ENCODE results near the gene KCTD5.

Gene KCTD5

GRCh38 chr16:2734844-2735515 is 52.7 kb downstream of the KCTD5 start:
- ATAC-seq: no peak

- ATAC-seq: no peak
These were observed 54.3 kb downstream of the KCTD5 start for GRCh38 chr16:2736476-2737237.

- no peak for ATAC-seq
These were observed 54.9 kb downstream of the KCTD5 start for GRCh38 chr16:2737238-2737605.

- ATAC-seq: no peak
These were observed 55.6 kb downstream of the KCTD5 start for GRCh38 chr16:2737895-2738418.

- ATAC-seq: no peak
These were observed 56.3 kb downstream of the KCTD5 start for GRCh38 chr16:2738615-2739014.

GRCh38 chr16:2739625-2740430 is 57.5 kb downstream of the KCTD5 start:
- ATAC-seq: no peak

GRCh38 chr16:2740476-2740875 is 58.2 kb downstream of the KCTD5 start:
- no peak for ATAC-seq

- ATAC-seq: no peak
These were observed 58.8 kb downstream of the KCTD5 start for GRCh38 chr16:2741168-2741567.

- ATAC-seq: no peak
These were observed 60.1 kb downstream of the KCTD5 start for GRCh38 chr16:2742323-2743006.

GRCh38 chr16:2743007-2743810 is 60.9 kb downstream of the KCTD5 start:
- no peak for ATAC-seq

- no peak for ATAC-seq
These were observed 62.4 kb downstream of the KCTD5 start for GRCh38 chr16:2744711-2745110.

GRCh38 chr16:2745116-2745890 is 63.0 kb downstream of the KCTD5 start:
- ATAC-seq: no peak

GRCh38 chr16:2745961-2746360 is 63.6 kb downstream of the KCTD5 start:
- no peak for ATAC-seq

GRCh38 chr16:2748757-2749455 is 66.6 kb downstream of the KCTD5 start:
- ATAC-seq: no peak

- ATAC-seq: no peak
These were observed 67.2 kb downstream of the KCTD5 start for GRCh38 chr16:2749476-2749875.

- no peak for ATAC-seq
These were observed 67.6 kb downstream of the KCTD5 start for GRCh38 chr16:2749936-2750335.

- ATAC-seq: no peak
These were observed 69.3 kb downstream of the KCTD5 start for GRCh38 chr16:2751577-2752034.

- ATAC-seq: peak; percentile 89 to 91
These were observed 69.9 kb downstream of the KCTD5 start, which contains the start of gene SRRM2 for GRCh38 chr16:2752035-2752849. TSS of gene SRRM2 (plus strand) at chr16:2752638. CDS start at chr16:2756365, 3,727 bp downstream.
